HUDEP-2 (cell line): ENCODE measurements around the gene DDX59.

Source experiments
- DNase-seq, 76 experiments: peaks; one replicate each; lab custom pipeline; 2025; ENCODE audit not compliant: unreplicated experiment in 76 of 76; lab: John Stamatoyannopoulos, UW

Gene DDX59

DNA sequence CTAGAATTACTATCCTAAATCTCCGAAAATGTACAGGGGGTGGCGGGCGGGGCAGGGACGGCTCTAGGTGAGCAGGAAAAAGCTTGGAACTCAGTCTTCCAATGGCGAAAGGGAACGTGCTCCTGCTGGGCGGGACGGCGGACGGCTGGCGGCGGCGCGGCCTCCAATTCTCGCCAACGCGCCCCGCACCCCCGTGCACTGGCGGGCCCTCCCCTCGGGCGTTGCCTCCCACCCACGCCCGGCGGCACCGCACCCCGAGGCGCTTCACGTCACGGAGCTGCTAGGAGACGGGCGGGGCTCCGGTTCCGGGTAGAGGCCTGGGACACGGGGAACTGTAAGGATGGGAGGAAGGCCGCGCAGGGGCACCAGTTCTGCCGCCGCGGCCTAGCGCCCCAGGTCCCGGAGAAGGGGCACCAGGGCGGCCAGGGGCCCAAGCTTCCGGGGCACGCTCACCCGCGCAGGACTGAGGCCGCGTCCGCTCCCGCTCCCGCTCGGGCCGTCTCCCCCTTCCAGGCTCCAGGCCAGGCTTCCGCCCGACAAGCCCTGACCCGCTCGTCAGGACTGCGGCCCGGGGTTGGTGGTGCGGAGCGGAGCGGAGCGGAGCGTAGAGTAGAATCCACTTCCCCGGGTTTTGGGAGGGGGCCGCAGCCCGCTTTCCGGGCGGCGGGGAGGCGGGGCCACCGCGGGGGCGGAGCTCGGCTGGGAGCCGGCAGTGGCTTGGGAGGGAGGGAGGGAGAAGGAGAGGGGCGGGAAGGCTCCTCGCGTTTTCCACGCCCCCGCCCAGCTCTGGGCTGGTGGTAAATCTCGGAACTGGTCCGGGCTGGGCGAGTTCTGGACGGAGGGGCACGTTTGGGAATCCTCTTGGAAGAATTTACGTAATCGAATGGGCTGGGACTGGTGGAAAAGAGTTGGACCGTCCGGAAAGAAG, at the start of gene DDX59:
DDX59 (minus strand) TSS at position 594 of the 928 bp plus-strand sequence. CDS start 3,167 bp downstream, outside the sequence.
- peak; percentile 19 to 94 (median 87) for DNase-seq

DNA sequence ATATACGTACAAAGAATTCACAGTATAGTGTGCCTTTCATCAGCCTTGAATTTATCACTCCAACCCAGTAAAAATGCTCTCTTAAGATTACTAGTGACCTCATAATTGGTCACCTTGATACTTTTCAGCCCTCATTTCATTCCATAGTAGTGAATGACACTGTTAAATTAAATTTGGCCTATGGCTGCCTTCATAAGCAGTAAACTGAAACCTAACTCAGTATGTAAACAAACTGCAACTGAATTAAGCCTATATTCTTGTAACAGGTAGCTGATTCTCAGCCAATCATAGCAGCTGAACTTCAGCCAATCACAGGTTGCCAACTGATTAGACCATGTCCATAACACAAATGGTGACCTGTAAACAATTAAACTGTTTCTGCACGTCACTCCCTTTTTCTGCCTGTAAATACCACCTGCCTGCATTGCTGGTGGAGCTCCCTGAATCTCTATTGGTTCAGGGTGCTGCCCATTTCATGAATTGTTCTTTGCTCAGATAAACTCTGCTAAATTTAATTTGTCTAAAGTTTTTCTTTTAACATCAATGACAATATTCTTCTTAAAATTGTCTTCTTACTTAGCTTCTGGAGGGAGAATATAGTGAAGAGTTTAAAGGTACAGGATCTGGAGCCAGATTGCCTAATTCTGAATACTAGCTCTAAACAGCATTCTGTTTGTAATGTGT, 44.9 kb upstream of the DDX59 start:
- no peak for DNase-seq

DNA sequence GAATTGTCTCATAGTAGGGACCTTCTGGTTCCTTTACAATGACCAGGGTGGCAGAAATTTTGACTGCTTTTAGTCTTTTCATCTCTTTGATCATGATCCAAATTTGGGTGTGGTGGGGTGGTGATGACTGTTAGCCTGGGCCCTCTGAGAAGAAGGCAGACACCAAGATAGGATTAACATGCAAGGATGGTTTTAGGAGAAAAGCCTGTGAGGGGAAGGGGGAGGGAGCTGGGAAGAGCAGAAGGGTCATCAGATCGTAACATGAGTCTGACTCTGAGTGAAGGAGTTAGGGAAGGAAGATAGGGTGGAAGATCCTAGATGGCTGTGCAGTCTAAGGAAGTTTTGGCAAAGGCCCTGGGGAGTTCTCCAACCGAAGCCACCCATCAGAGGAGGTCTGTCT, 40.5 kb upstream of the DDX59 start:
- DNase-seq, result no peak

- peak in 3 of 76 experiments; percentile 5 to 8 (median 8) for DNase-seq
Observed at GRCh38 chr1:200708769-200709168, 39.1 kb upstream of the DDX59 start.

DNA sequence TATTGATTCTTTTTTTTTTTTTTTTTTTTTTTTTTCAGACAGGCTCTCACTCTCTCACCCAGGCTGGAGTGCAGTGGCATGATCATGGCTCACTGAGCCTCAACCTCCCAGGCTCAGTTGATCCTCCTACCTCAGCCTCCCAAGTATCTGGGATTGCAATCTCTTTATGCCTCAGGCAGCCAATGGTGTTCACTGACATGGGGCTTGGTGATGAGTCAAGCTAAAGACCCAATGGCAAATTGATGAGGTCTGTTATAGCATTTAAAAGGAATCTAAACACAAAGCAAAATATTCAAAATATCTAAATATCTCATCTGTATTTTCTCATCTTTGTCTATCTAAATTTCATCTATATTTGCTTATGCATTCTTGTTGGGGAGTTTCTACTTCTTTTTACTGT, 38.5 kb upstream of the DDX59 start:
- DNase-seq, result no peak

DNA sequence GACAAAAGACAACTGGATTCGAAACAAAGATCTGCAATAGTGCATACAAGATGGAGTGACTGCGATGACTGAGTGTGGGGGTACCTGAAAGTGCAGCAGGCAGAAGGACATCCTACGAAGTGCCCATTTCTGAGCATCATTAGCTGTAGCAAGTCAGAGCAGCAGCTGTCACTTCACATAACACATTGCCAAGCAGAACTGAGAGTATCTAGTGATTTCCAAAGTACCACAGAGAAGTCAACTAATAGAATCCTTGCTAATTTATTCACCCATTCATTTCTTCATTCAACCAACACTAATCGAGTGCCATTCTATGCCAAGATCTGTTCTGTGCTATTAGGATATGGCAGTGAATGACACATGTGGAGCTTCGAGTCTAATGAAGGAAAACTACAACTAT, 37.4 kb upstream of the DDX59 start:
- no peak for DNase-seq

GRCh38 chr1:200706111-200706814, 36.6 kb upstream of the DDX59 start:
- DNase-seq, result no peak

DNA sequence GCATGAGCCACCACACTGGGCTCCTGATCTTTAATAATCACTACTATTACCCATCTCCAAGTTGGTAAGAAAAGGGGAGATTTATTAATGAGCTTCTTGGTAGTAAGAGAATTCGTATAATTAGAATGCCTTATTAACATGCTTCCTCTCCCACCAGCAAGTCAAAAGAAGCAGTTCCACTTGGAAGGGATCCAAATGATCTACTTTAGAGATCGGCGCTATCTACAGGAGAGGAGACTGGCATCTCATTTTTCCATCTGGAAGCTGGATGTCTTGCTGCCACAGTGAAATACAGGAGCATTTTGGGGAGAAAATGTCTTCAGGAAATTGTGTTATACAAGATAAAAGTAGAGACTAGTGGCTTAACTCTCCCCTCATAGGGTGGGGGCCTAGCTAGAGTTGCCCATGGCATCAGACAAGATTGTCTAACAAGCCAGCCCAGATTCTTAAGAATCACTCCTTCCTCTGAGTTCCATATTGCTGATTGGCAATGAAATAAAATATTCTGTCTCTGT, 35.3 kb upstream of the DDX59 start:
- DNase-seq, result no peak

GRCh38 chr1:200699871-200700270, 30.2 kb upstream of the DDX59 start:
- no peak for DNase-seq

- DNase-seq, result no peak
Observed at GRCh38 chr1:200694738-200695137, 25.0 kb upstream of the DDX59 start.

GRCh38 chr1:200693327-200693726, 23.6 kb upstream of the DDX59 start:
- no peak for DNase-seq

DNA sequence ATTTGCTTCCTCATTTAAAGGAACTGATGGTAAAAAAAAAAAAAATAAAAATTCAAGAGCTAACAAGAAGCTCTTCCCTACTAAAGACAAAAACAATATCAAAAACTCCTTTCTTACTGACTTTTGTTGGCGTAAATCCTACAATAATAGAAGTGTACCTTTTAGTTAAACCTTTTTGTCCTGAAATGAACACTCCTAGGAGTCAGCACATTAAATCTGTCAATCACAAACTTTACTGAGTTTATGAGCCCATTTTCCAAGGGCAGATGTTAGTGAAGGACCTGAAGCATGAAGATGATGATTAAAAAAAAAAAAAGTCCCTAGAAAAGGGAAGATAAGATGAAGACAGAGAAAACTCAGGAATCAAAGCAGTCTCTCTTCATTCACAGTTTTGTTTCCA, 22.6 kb upstream of the DDX59 start:
- no peak for DNase-seq

GRCh38 chr1:200686620-200687019, 16.9 kb upstream of the DDX59 start:
- DNase-seq, result no peak

DNA sequence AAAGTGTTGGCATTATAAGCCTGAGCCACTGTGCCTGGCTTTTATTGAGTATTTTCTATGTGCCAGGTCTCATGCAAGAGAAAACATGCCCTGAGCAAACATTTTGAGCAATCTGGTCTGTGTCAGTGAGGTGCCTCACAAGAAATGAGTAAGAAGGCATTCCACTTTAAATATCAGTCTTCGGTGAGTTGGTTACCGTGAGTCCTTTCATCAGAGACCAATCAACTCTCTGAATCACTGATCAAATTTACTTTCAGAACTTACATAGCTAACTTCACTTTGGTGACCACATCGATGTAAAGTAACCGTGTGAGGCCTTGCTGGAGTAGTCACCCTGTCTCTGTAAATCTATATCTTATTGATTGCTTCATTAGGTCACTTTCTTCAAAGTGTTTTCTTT, 14.3 kb upstream of the DDX59 start:
- DNase-seq, result no peak

- no peak for DNase-seq
Observed at GRCh38 chr1:200683298-200683697, 13.6 kb upstream of the DDX59 start.

- no peak for DNase-seq
Observed at GRCh38 chr1:200681231-200681630, 11.5 kb upstream of the DDX59 start.

- no peak for DNase-seq
Observed at GRCh38 chr1:200676829-200677228, 7.1 kb upstream of the DDX59 start.

GRCh38 chr1:200675588-200675852, 5.8 kb upstream of the DDX59 start:
- no peak for DNase-seq

GRCh38 chr1:200674838-200675587, 5.3 kb upstream of the DDX59 start:
- DNase-seq, result no peak

DNA sequence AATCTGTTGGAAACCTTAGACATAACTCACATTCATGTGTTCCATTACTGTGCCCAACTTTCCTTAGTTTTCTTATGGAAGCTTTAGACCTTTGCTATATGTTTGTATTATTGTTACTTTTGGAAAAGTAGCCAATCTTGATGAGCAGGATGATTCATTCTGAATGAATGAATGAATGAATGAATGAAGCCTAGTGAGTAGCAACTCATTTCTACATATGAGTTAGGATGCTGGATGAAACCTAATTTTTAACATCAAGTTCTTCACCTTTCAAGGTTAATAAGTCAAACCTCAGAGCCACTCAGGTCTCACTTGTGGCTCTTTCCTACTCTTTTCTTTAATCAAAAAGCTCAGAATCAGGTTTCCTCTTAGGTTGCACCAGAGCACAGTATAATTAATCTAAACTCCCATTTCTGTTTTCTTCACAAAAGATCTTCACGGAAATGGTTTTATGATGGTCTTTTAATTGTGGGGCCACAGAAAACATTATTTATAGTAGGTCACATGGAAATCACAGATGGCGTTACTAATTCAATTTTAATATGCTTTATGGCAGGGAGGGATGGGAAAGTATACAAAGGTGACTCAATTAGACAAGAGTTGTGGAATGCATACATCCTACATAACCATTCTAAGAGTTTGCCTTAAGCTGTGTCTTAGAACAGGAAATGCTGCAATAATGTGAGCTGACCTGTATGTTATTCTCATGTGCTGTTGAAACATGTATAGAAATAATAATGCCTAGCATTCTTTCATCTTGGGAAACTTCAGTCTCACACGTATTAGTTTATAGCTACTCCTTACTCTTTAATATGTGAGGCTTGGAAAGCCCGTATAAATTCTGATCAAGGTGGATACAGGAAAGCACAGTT, 4.5 kb upstream of the DDX59 start:
- no peak for DNase-seq
